Testis (tissue), 2 donors: ENCODE measurements around the gene KCNF1.

Source experiments
- CTCF ChIP-seq, 3 experiments: fragments of 450-650 bp in 2 of 3; fragments of 200-600 bp in 1 of 3; sonication (generic) in 1 of 3; IDR thresholded peaks; one replicate each; pipeline ENCODE4 v1.5.1; 2016 to 2019; ENCODE audit warnings: antibody characterized with exemption in 3 of 3, mild to moderate bottlenecking in 2 of 3, moderate library complexity in 1 of 3
- POLR2A ChIP-seq: fragments of 450-650 bp; IDR thresholded peaks from one replicate; pipeline ENCODE4 v1.6.1; 2017; ENCODE audit warnings: antibody characterized with exemption, mild to moderate bottlenecking, moderate library complexity

GRCh38 chr2:10905862-10906143 lies 5.9 kb upstream of the KCNF1 start:
- TF ChIP-seq CTCF (IDR thresholded peaks at IDR 0.05): no peak
- TF ChIP-seq POLR2A: no peak
